HL-60 (cell line): ENCODE results near the gene MICALL2.

Source experiments
- GABPA ChIP-seq: IDR thresholded peaks from 2 replicates; pipeline ENCODE4 v1.6.1; 2012; ENCODE audit warnings: low read depth
- POLR2AphosphoS5 ChIP-seq: IDR thresholded peaks from 2 replicates; pipeline ENCODE4 v1.6.1; 2012; ENCODE audit warnings: low read depth
- REST ChIP-seq: IDR thresholded peaks from 2 replicates; pipeline ENCODE4 v1.6.1; 2012; ENCODE audit warnings: low read depth; ENCODE audit not compliant: insufficient replicate concordance
- TF ChIP-seq, protein P1 (sequence below): IDR thresholded peaks from one replicate; pipeline ENCODE4 v1.5.1; 2011; ENCODE audit warnings: low read length, control low read depth, inconsistent platforms; ENCODE audit not compliant: insufficient read depth

- TF ChIP-seq, protein P1, sequence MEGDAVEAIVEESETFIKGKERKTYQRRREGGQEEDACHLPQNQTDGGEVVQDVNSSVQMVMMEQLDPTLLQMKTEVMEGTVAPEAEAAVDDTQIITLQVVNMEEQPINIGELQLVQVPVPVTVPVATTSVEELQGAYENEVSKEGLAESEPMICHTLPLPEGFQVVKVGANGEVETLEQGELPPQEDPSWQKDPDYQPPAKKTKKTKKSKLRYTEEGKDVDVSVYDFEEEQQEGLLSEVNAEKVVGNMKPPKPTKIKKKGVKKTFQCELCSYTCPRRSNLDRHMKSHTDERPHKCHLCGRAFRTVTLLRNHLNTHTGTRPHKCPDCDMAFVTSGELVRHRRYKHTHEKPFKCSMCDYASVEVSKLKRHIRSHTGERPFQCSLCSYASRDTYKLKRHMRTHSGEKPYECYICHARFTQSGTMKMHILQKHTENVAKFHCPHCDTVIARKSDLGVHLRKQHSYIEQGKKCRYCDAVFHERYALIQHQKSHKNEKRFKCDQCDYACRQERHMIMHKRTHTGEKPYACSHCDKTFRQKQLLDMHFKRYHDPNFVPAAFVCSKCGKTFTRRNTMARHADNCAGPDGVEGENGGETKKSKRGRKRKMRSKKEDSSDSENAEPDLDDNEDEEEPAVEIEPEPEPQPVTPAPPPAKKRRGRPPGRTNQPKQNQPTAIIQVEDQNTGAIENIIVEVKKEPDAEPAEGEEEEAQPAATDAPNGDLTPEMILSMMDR, result no peak
- TF ChIP-seq GABPA, result no peak
- TF ChIP-seq POLR2AphosphoS5, result no peak
- no peak for TF ChIP-seq REST
These were observed 30.2 kb downstream of the MICALL2 start for GRCh38 chr7:1428941-1429501.
